Purkinje cell (primary cell): ENCODE measurements around the gene LIPI. TPM values are rescaled to one million over a fixed set of nuclear protein-coding genes. Genes with fewer than 3 reads are reported as not detected.

Experiments used
- polyA plus RNA-seq: library from polyadenylated mRNA; unstranded; fragments of >200 nt; fragmentation: Nextera tagmentation; gene quantifications from 2 replicates; pipeline ENCODE4 v1.2.1, GENCODE V29; 2014

Gene LIPI
- polyA plus RNA-seq: 0.34 and 0.43 TPM in 2 replicates

GRCh38 chr21:14210738-14211137 lies at the start of gene LIPI:
LIPI (minus strand) TSS chr21:14210955; CDS start chr21:14210845, 110 bp downstream.

GRCh38 chr21:14215971-14216641 lies 5.4 kb upstream of the LIPI start, which contains the start of gene RBM11:
RBM11 (plus strand) TSS chr21:14216157; CDS start chr21:14216187, 30 bp downstream.

Other genes with a start within 250 kb of the LIPI start
- gene RBM11, start 5.2 kb upstream of the LIPI start, polyA plus RNA-seq: 47.7 and 110 TPM in 2 replicates
- gene HSPA13, start 172.2 kb upstream of the LIPI start, polyA plus RNA-seq: 114 and 119 TPM in 2 replicates